Tibial nerve (tissue), 4 donors: ENCODE measurements around the gene SDF2L1. TPM values are rescaled to one million over a fixed set of nuclear protein-coding genes. Genes with fewer than 3 reads are reported as not detected.

Experiments
- DNase-seq, 2 donors: peaks; one replicate each; pipeline ENCODE4 v3.0.0-alpha.2; 2019; ENCODE audit warnings: low spot score in 2 of 2
- H3K27ac ChIP-seq, 4 donors: fragments of 200-600 bp; sonication (generic) in 3 of 4; one replicate each; pipeline ENCODE4 v1.5.1; 2017 to 2019; ENCODE audit warnings: mild to moderate bottlenecking in 1 of 4
- H3K27me3 ChIP-seq, 2 donors: fragments of 200-600 bp; sonication (generic) in 1 of 2; one replicate each; pipeline versions ENCODE4 v1.5.1 to v1.6.0; 2017 to 2019
- H3K36me3 ChIP-seq, 3 donors: fragments of 200-600 bp; sonication (generic); one replicate each; pipeline ENCODE4 v1.5.1; 2018 to 2019
- H3K4me1 ChIP-seq, 4 donors: fragments of 200-600 bp; sonication (generic) in 3 of 4; one replicate each; pipeline ENCODE4 v1.5.1; 2017 to 2019
- H3K4me3 ChIP-seq, 4 donors: fragments of 200-600 bp; sonication (generic) in 3 of 4; one replicate each; pipeline ENCODE4 v1.5.1; 2017 to 2019; ENCODE audit warnings: mild to moderate bottlenecking in 1 of 4, moderate library complexity in 1 of 4
- H3K9me3 ChIP-seq, 4 donors: fragments of 200-600 bp; sonication (generic) in 3 of 4; one replicate each; pipeline ENCODE4 v1.5.1; 2017 to 2019
- CTCF ChIP-seq, 5 experiments: fragments of 200-600 bp in 3 of 5; fragments of 450-650 bp in 2 of 5; sonication (generic) in 3 of 5; IDR thresholded peaks; one replicate each; pipeline ENCODE4 v1.5.1; 2016 to 2019; ENCODE audit warnings: antibody characterized with exemption in 5 of 5, mild to moderate bottlenecking in 3 of 5, moderate library complexity in 2 of 5
- EP300 ChIP-seq, 2 donors: sonication (generic); formaldehyde crosslinking; IDR thresholded peaks; one replicate each; pipeline ENCODE4 v1.6.1; 2017; ENCODE audit warnings: antibody characterized with exemption in 2 of 2, mild to moderate bottlenecking in 1 of 2
- POLR2A ChIP-seq, 2 donors: fragments of 450-650 bp; IDR thresholded peaks; one replicate each; pipeline ENCODE4 v1.6.1; 2017; ENCODE audit warnings: antibody characterized with exemption in 2 of 2, mild to moderate bottlenecking in 2 of 2, moderate library complexity in 2 of 2
- WGBS, 2 donors: methylation state at CpG; one replicate each; pipeline ENCODE4 v1.1.5; 2018; 5-methylcytosine and 5-hydroxymethylcytosine counted together
- total RNA-seq, 4 donors: library from RNA; depleted of rRNA; stranded (reverse); fragments of >200 nt; gene quantifications; one replicate each; pipeline ENCODE4 v1.1.0, GENCODE V29; 2016

Gene SDF2L1
- total RNA-seq, 4 donors from 2014 or later: 11.4 to 62.7 (median 31.5) TPM

- H3K36me3 ChIP-seq: peaks cover 3 to 43% (median 6%) of the 10 kb centered on the region in 3 donors
- H3K4me3 ChIP-seq: no peak overlapping the region
- peaks cover 0 to 32% (median 2%) of the 10 kb centered on the region in 4 donors for H3K4me1 ChIP-seq
- TF ChIP-seq EP300 (IDR thresholded peaks at IDR 0.05) (no peak), CTCF (IDR thresholded peaks at IDR 0.05) (no peak), POLR2A (IDR thresholded peaks at IDR 0.05) (no peak)
- WGBS, 2 donors: 86 to 87% methylated on average over 3 of the region's 3 CpGs
- no peak overlapping the region for H3K27ac ChIP-seq
- no peak for DNase-seq
- H3K9me3 ChIP-seq: no peaks in the 10 kb centered on the region
- H3K27me3 ChIP-seq: no peaks in the 10 kb centered on the region
These were observed 43.8 kb upstream of the SDF2L1 start for GRCh38 chr22:21598302-21598701.

GRCh38 chr22:21599053-21599893 is 42.8 kb upstream of the SDF2L1 start:
- peaks cover 0 to 23% (median 2%) of the 10 kb centered on the region in 4 donors for H3K4me1 ChIP-seq
- no peak overlapping the region for H3K27ac ChIP-seq
- TF ChIP-seq POLR2A (IDR thresholded peaks at IDR 0.05) (no peak), CTCF (IDR thresholded peaks at IDR 0.05) (no peak), EP300 (IDR thresholded peaks at IDR 0.05) (no peak)
- no peak overlapping the region for H3K4me3 ChIP-seq
- WGBS, 2 donors: 75 to 87% methylated on average over 6 of the region's 6 CpGs
- H3K9me3 ChIP-seq: no peaks in the 10 kb centered on the region
- no peak for DNase-seq
- H3K27me3 ChIP-seq: no peaks in the 10 kb centered on the region
- peaks cover 3 to 33% (median 6%) of the 10 kb centered on the region in 3 donors for H3K36me3 ChIP-seq

GRCh38 chr22:21602579-21602978 is 39.5 kb upstream of the SDF2L1 start:
- TF ChIP-seq EP300 (IDR thresholded peaks at IDR 0.05): no peak
- no peak for TF ChIP-seq CTCF (IDR thresholded peaks at IDR 0.05)
- no peak for TF ChIP-seq POLR2A (IDR thresholded peaks at IDR 0.05)
- Histone ChIP-seq H3K36me3 (no peaks in the 10 kb centered on the region), H3K27ac (no peak overlapping the region), H3K4me3 (no peak overlapping the region), H3K27me3 (no peaks in the 10 kb centered on the region), H3K4me1 (peaks cover 0 to 44% (median 0%) of the 10 kb centered on the region in 4 donors), H3K9me3 (no peaks in the 10 kb centered on the region)
- 91 to 97% methylated on average over 6 of the region's 6 CpGs for WGBS, 2 donors
- no peak for DNase-seq

GRCh38 chr22:21603973-21604372 is 38.1 kb upstream of the SDF2L1 start:
- no peaks in the 10 kb centered on the region for H3K9me3 ChIP-seq
- peaks cover 0 to 42% (median 0%) of the 10 kb centered on the region in 4 donors for H3K4me1 ChIP-seq
- WGBS, 2 donors: 82 to 84% methylated on average over 9 of the region's 9 CpGs
- H3K27ac ChIP-seq: no peak overlapping the region
- DNase-seq: no peak
- H3K36me3 ChIP-seq: no peaks in the 10 kb centered on the region
- no peaks in the 10 kb centered on the region for H3K27me3 ChIP-seq
- H3K4me3 ChIP-seq: no peak overlapping the region
- no peak for TF ChIP-seq CTCF (IDR thresholded peaks at IDR 0.05)
- TF ChIP-seq POLR2A (IDR thresholded peaks at IDR 0.05): no peak
- TF ChIP-seq EP300 (IDR thresholded peaks at IDR 0.05): no peak

GRCh38 chr22:21605887-21606564 is 36.1 kb upstream of the SDF2L1 start:
- H3K4me3 ChIP-seq: no peak overlapping the region
- no peak overlapping the region for H3K27ac ChIP-seq
- H3K27me3 ChIP-seq: no peaks in the 10 kb centered on the region
- H3K9me3 ChIP-seq: no peaks in the 10 kb centered on the region
- peaks cover 0 to 30% (median 0%) of the 10 kb centered on the region in 4 donors for H3K4me1 ChIP-seq
- peaks cover 0 to 17% (median 3%) of the 10 kb centered on the region in 3 donors for H3K36me3 ChIP-seq
- DNase-seq: no peak
- no peak for TF ChIP-seq CTCF (IDR thresholded peaks at IDR 0.05)
- no peak for TF ChIP-seq POLR2A (IDR thresholded peaks at IDR 0.05)
- no peak for TF ChIP-seq EP300 (IDR thresholded peaks at IDR 0.05)
- 94 to 100% methylated on average over 7 of the region's 7 CpGs for WGBS, 2 donors
